SK-N-SH treated with all-trans-retinoic acid at 6 μM for 48 hours (cell line): ENCODE results near the gene ASIC4.

Source experiments
- ATAC-seq: fragments of 200-7000 bp; cut with Tn5 transposase; 3 replicates; pipeline ENCODE4 v1.9.1; 2020; ENCODE audit warnings: mild to moderate bottlenecking, moderate library complexity
- ARNTL ChIP-seq: fragments of 450-650 bp; formaldehyde crosslinking; IDR thresholded peaks from 2 replicates; pipeline ENCODE4 v1.5.0; 2020; ENCODE audit warnings: low read depth, mild to moderate bottlenecking, moderate library complexity, borderline replicate concordance
- BACH2 ChIP-seq: fragments of 250-450 bp; sonication (Bioruptor Pico); IDR thresholded peaks from 2 replicates; pipeline ENCODE4 v1.9.0; 2021; ENCODE audit warnings: mild to moderate bottlenecking, borderline replicate concordance
- CSDC2 ChIP-seq: fragments of 250-450 bp; sonication (Bioruptor Pico); IDR thresholded peaks from 2 replicates; pipeline ENCODE4 v1.5.0; 2020; ENCODE audit warnings: mild to moderate bottlenecking, moderate library complexity
- CSRNP3 ChIP-seq: fragments of 250-450 bp; sonication (Bioruptor Pico); IDR thresholded peaks from 2 replicates; pipeline ENCODE4 v1.5.1; 2021; ENCODE audit warnings: mild to moderate bottlenecking, moderate library complexity
- GLIS3 ChIP-seq: fragments of 250-450 bp; sonication (Bioruptor Pico); IDR thresholded peaks from 2 replicates; pipeline ENCODE4 v1.5.0; 2020; ENCODE audit warnings: mild to moderate bottlenecking, moderate library complexity
- ISL1 ChIP-seq: fragments of 250-450 bp; sonication (Bioruptor Pico); IDR thresholded peaks from 2 replicates; pipeline ENCODE4 v2.1.2; 2022; ENCODE audit warnings: mild to moderate bottlenecking, moderate library complexity
- OSR1 ChIP-seq: fragments of 250-450 bp; sonication (Bioruptor Pico); IDR thresholded peaks from 2 replicates; pipeline ENCODE4 v1.8.0; 2022; ENCODE audit warnings: moderate library complexity, mild to moderate bottlenecking, inconsistent platforms
- PATZ1 ChIP-seq: fragments of 250-450 bp; sonication (Bioruptor Pico); IDR thresholded peaks from 2 replicates; pipeline ENCODE4 v1.8.0; 2020; ENCODE audit warnings: mild to moderate bottlenecking, moderate library complexity, borderline replicate concordance
- PPARA ChIP-seq: fragments of 250-450 bp; sonication (Bioruptor Pico); IDR thresholded peaks from 2 replicates; pipeline ENCODE4 v1.5.0; 2020; ENCODE audit warnings: mild to moderate bottlenecking, borderline replicate concordance
- RARB ChIP-seq: fragments of 250-450 bp; sonication (Bioruptor Pico); IDR thresholded peaks from 2 replicates; pipeline ENCODE4 v1.8.0; 2021; ENCODE audit warnings: mild to moderate bottlenecking, moderate library complexity
- SNAI2 ChIP-seq: fragments of 250-450 bp; sonication (Bioruptor Pico); IDR thresholded peaks from 2 replicates; pipeline ENCODE4 v1.5.0; 2020; ENCODE audit warnings: mild to moderate bottlenecking, moderate library complexity
- TCF4 ChIP-seq: fragments of 250-450 bp; sonication (Bioruptor Pico); IDR thresholded peaks from 2 replicates; pipeline ENCODE4 v1.8.0; 2021; ENCODE audit warnings: mild to moderate bottlenecking, moderate library complexity, borderline replicate concordance
- TOX ChIP-seq: fragments of 250-450 bp; sonication (Bioruptor Pico); IDR thresholded peaks from 2 replicates; pipeline ENCODE4 v1.8.0; 2021; ENCODE audit warnings: mild to moderate bottlenecking, moderate library complexity, borderline replicate concordance
- TSHZ2 ChIP-seq: fragments of 250-450 bp; sonication (Bioruptor Pico); IDR thresholded peaks from 2 replicates; pipeline ENCODE4 v1.5.0; 2020; ENCODE audit warnings: mild to moderate bottlenecking, moderate library complexity
- ZFP3 ChIP-seq: fragments of 250-450 bp; sonication (Bioruptor Pico); IDR thresholded peaks from 2 replicates; pipeline ENCODE4 v1.5.0; 2020; ENCODE audit warnings: mild to moderate bottlenecking, moderate library complexity
- ZFP30 ChIP-seq: fragments of 450-650 bp; formaldehyde crosslinking; IDR thresholded peaks from 2 replicates; pipeline ENCODE4 v1.5.0; 2022; ENCODE audit warnings: mild to moderate bottlenecking, moderate library complexity
- ZNF565 ChIP-seq: fragments of 450-650 bp; formaldehyde crosslinking; conservative IDR thresholded peaks from 2 replicates; pipeline ENCODE4 v1.5.0; 2020; ENCODE audit warnings: low read depth, mild to moderate bottlenecking, moderate library complexity
- ZNF70 ChIP-seq: fragments of 450-650 bp; formaldehyde crosslinking; IDR thresholded peaks from 2 replicates; pipeline ENCODE4 v1.5.0; 2020; ENCODE audit warnings: mild to moderate bottlenecking, moderate library complexity
- ZNF8 ChIP-seq: fragments of 450-650 bp; formaldehyde crosslinking; IDR thresholded peaks from 2 replicates; pipeline ENCODE4 v1.5.0; 2020; ENCODE audit warnings: mild to moderate bottlenecking, moderate library complexity

ASIC4 gene

GRCh38 chr2:219542931-219543595 lies 28.8 kb downstream of the ASIC4 start:
- ATAC-seq: peak; percentile 59
- TF ChIP-seq ZFP3 (CRISPR knock-in tag) (no peak), CSRNP3 (CRISPR knock-in tag) (no peak), ARNTL (CRISPR knock-in tag) (no peak), TCF4 (CRISPR knock-in tag) (no peak), GLIS3 (no peak), TOX (CRISPR knock-in tag) (no peak), PATZ1 (CRISPR knock-in tag) (no peak), ISL1 (CRISPR knock-in tag) (no peak), ZNF565 (CRISPR knock-in tag) (no peak)

- ATAC-seq: peak; percentile 82
- TF ChIP-seq ZFP3 (CRISPR knock-in tag) (peak; percentile 73; the same call in 1 of the 2 replicates), PATZ1 (CRISPR knock-in tag) (peak; percentile 89), TOX (CRISPR knock-in tag) (no peak)
Observed at GRCh38 chr2:219543596-219544358, 29.5 kb downstream of the ASIC4 start, which contains the start of the genes CHPF and TMEM198. Gene CHPF (minus strand): TSS chr2:219543809. CDS start chr2:219543538, 271 bp downstream. Gene TMEM198 (plus strand): TSS chr2:219544028. CDS start chr2:219544728, 700 bp downstream.

GRCh38 chr2:219544567-219544966 lies 30.3 kb downstream of the ASIC4 start:
- no peak for ATAC-seq
- no peak for TF ChIP-seq OSR1 (CRISPR knock-in tag)
- TF ChIP-seq BACH2 (CRISPR knock-in tag): no peak
- no peak for TF ChIP-seq PATZ1 (CRISPR knock-in tag)
- no peak for TF ChIP-seq TSHZ2 (CRISPR knock-in tag)
- no peak for TF ChIP-seq PPARA (CRISPR knock-in tag)
- no peak for TF ChIP-seq ZNF8
- TF ChIP-seq ARNTL (CRISPR knock-in tag): no peak
- no peak for TF ChIP-seq RARB (CRISPR knock-in tag)
- TF ChIP-seq TOX (CRISPR knock-in tag): no peak
- TF ChIP-seq ZFP30 (CRISPR knock-in tag): no peak
- TF ChIP-seq ZNF70 (CRISPR knock-in tag): no peak
- TF ChIP-seq CSDC2 (CRISPR knock-in tag): no peak
- TF ChIP-seq SNAI2 (CRISPR knock-in tag): no peak
- TF ChIP-seq, all 23 proteins: peak for 0
